Lower leg skin (tissue), 4 donors: ENCODE data around the gene OR9A4. TPM values are rescaled to one million over a fixed set of nuclear protein-coding genes. Genes with fewer than 3 reads are reported as not detected.
"Not testable (repeated sequence)": the region's sequence is repeated elsewhere in the genome, so short reads cannot be mapped to it uniquely, and the experiment has no call there.

Experiments used
- DNase-seq, 2 donors: peaks; one replicate each; pipeline ENCODE4 v3.0.0-alpha.2; 2019; ENCODE audit warnings: low spot score in 2 of 2
- H3K4me3 ChIP-seq: fragments of 200-600 bp; sonication (generic); 2 replicates; pipeline ENCODE4 v1.5.1; 2017; ENCODE audit warnings: mild to moderate bottlenecking, low read depth; ENCODE audit not compliant: poor library complexity, severe bottlenecking
- POLR2A ChIP-seq, 2 donors: fragments of 450-650 bp; IDR thresholded peaks; one replicate each; pipeline ENCODE4 v1.6.1; 2016 to 2017; ENCODE audit warnings: antibody characterized with exemption in 2 of 2, mild to moderate bottlenecking in 1 of 2, moderate library complexity in 1 of 2
- WGBS, 2 donors: methylation state at CpG; one replicate each; pipeline ENCODE4 v1.1.5; 2018; 5-methylcytosine and 5-hydroxymethylcytosine counted together
- intact Hi-C: fragments of 100-400 bp; cut with DNase I; formaldehyde crosslinking; loops from one replicate; pipeline ENCODE4 v1.15.0; 2023; ENCODE audit warnings: low total_unique reads
- total RNA-seq, 4 donors: library from RNA; depleted of rRNA; stranded (reverse); fragments of >200 nt; gene quantifications; one replicate each; pipeline ENCODE4 v1.1.0, GENCODE V29; 2016
- TF ChIP-seq, protein P1 (sequence below), 3 donors: fragments of 450-650 bp; IDR thresholded peaks; one replicate each; pipeline ENCODE4 v1.5.1; 2016; ENCODE audit warnings: antibody characterized with exemption in 3 of 3, mild to moderate bottlenecking in 3 of 3, moderate library complexity in 2 of 3

OR9A4 gene
- total RNA-seq, 4 donors from 2014 or later, result not detected

DNA sequence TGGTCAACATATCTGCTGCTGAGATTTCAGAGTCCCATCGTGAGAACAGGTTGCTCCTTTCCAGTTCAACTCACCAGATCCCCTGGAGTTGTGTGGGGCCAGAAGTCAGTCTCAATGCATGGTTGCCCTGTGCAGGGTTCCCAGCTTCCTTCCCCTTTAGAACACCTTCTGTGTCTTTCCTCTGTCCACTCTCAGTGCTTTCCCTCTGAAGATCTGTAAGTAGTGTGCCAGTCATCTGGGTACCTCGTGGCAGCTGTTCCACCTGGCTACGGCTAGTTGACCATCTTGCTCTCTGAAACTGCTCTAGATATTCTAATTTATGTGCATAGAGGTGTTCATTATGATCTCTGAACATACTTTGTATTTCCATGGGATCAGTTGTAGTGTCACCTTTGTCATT is 38.8 kb upstream of the OR9A4 start:
- WGBS, 2 donors, result 85 to 92% methylated on average over 3 of the region's 3 CpGs
- H3K4me3 ChIP-seq, result no peak overlapping the region
- DNase-seq, result no peak
- TF ChIP-seq, protein P1, sequence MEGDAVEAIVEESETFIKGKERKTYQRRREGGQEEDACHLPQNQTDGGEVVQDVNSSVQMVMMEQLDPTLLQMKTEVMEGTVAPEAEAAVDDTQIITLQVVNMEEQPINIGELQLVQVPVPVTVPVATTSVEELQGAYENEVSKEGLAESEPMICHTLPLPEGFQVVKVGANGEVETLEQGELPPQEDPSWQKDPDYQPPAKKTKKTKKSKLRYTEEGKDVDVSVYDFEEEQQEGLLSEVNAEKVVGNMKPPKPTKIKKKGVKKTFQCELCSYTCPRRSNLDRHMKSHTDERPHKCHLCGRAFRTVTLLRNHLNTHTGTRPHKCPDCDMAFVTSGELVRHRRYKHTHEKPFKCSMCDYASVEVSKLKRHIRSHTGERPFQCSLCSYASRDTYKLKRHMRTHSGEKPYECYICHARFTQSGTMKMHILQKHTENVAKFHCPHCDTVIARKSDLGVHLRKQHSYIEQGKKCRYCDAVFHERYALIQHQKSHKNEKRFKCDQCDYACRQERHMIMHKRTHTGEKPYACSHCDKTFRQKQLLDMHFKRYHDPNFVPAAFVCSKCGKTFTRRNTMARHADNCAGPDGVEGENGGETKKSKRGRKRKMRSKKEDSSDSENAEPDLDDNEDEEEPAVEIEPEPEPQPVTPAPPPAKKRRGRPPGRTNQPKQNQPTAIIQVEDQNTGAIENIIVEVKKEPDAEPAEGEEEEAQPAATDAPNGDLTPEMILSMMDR (IDR thresholded peaks at IDR 0.05), result no peak
- intact Hi-C loops, result no loop called here

DNA sequence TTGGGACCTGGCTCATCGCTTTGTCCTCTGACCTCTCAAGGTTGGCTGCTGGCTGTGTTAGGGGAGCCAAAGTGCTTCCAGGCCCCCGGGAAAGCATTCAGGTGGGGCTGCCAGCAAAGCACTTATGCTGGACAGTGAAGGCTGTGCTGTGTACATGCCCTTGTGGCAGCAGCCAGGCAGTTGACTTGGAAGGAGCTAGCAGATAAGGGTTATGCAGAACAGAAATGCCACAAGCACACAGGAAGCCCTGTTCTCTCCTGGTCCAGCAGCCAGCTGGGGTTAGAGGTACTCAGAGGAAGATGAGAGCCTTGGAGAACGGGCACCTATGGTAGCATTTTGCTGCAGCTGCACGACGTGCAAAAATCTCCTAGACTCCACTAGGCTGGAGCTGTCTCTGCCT is 35.2 kb upstream of the OR9A4 start:
- no peak for TF ChIP-seq POLR2A (IDR thresholded peaks at IDR 0.05)
- TF ChIP-seq, protein P1 (IDR thresholded peaks at IDR 0.05), result no peak
- no peak overlapping the region for H3K4me3 ChIP-seq
- intact Hi-C loops, result no loop called here
- WGBS, 2 donors, result 66 to 77% methylated on average over 5 of the region's 5 CpGs
- no peak for DNase-seq

DNA sequence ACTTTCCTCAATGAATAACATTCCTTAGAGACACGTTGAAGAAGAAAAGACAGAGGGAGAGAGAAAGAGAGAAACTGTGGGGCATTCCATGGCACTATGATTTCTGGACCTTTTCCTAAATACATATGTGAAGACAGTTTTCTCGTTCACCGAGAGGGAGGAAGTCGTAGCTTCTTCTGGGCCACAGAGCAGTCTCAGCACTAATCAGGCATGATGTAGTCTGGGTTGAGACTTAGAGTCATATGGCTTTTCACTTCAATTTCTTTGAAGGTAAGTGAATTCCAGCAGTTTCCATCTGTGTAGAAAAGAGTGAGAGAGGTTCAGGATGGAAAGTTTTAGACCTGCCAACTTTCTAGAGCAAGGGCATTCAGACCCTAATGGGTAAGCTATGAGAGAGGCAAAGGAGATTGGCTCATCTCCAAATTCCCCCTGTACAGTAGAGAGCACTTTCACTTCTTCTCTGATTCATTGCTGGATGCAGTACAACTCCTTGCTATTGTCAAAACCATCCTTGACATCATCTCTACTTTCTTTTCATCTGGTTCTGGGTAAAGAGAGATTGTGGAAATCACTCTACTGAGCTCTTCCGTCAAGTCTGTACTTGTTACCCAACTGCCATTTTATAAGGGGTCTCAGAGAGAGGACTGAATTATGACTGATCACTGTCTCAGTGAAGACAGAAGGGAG is 31.5 kb upstream of the OR9A4 start:
- no peak overlapping the region for H3K4me3 ChIP-seq

DNA sequence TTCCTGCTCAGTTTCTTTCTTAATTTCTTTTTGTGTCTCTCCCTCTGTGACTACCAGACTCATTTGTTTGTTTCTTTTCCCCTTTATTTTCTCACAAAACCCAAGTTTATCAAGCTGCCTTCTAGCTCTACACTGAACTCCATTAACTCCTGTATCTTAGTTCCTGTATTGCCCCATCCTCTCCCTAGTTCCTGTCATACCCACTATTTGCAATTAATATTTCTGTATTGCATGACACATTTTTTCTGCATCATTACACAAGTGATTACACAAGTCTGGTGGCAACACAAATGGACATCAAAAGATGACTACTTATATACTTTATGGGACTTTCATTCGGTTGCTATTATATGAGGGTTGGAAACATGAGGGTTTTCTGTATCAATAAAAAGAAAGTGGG is 26.9 kb upstream of the OR9A4 start:
- H3K4me3 ChIP-seq, result no peak overlapping the region
- WGBS, 2 donors, result 82 to 90% methylated on average over 1 of the region's 1 CpG
- intact Hi-C loops, result no loop called here
- DNase-seq, result no peak
- TF ChIP-seq POLR2A (IDR thresholded peaks at IDR 0.05), result no peak
- TF ChIP-seq, protein P1 (IDR thresholded peaks at IDR 0.05), result no peak

More for the DNA sequence above, 31.5 kb upstream of the OR9A4 start:
- WGBS, 2 donors, result 74 to 76% methylated on average over 5 of the region's 5 CpGs
- intact Hi-C loops, result no loop called here
- no peak for DNase-seq
- TF ChIP-seq POLR2A (IDR thresholded peaks at IDR 0.05), result no peak
- TF ChIP-seq, protein P1 (IDR thresholded peaks at IDR 0.05), result no peak

DNA sequence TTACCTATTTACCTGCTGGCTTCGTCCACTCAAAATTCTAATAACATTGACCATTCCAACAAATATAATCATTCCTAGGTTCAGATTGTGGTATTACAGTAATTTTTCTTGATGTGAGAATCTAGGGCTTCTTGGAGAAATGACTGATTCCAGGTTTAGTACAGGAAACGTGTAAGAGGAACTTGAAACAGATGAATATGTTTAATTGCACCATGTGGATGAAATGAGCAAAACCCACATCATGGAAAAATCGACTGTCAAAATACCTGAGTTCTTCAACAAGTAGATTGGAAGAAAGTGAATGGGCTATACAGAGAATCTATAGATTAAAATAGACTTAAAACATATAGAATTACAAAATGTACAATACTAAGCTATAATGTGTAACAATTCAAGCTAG is 24.9 kb upstream of the OR9A4 start:
- DNase-seq, result no peak
- TF ChIP-seq, protein P1 (IDR thresholded peaks at IDR 0.05), result no peak
- no peak for TF ChIP-seq POLR2A (IDR thresholded peaks at IDR 0.05)
- no peak overlapping the region for H3K4me3 ChIP-seq
- intact Hi-C loops, result no loop called here
- WGBS, 2 donors, result 65 to 67% methylated on average over 3 of the region's 3 CpGs

DNA sequence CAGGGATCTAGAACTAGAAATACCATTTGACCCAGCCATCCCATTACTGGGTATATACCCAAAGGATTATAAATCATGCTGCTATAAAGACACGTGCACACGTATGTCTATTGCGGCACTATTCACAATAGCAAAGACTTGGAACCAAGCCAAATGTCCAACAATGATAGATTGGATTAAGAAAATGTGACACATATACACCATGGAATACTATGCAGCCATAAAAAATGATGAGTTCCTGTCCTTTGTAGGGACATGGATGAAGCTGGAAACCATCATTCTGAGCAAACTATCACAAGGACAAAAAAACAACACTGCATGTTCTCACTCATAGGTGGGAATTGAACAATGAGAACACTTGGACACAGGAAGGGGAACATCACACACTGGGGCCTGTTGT is 16.8 kb upstream of the OR9A4 start:
- DNase-seq, intact Hi-C loops, H3K4me3 ChIP-seq: not testable (repeated sequence)
- WGBS, 2 donors, result 91 to 92% methylated on average over 3 of the region's 3 CpGs
